HG03039 (cell line): ENCODE measurements around the gene DENND1C.

ENCODE experiments used
- ATAC-seq: cut with Tn5 transposase; IDR thresholded peaks from one replicate; pipeline ENCODE4 v1.9.1; 2021; ENCODE audit warnings: mild to moderate bottlenecking, moderate library complexity; ENCODE audit not compliant: unreplicated experiment

Gene DENND1C

DNA sequence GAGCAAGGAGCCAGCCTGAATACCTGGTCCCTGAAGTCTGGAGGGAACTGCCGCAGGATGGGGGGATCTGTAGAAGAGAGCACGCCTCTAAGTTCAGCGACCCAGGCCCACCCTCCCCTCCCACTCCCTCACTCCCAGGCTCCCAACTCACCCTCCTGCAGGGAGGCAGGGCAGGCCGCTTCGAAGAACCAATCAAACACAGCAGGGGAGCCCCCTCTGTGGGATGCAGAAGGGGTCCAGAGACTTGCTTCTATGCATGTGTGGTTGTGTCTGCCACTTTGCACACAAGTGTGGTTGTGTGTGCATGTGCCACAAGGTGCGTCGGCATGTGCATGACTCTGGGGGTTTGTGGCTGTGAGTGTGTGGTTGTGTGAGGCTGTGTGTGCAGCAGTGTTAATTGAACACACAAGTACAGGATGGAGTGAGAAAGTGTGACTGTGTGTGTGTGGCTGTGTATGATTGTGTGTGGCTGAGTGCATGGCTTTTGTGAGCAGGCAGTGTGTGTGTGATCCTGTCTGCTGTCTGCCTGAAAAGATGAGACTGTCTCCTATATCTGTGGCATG, 1.7 kb downstream of the DENND1C start:
- no peak for ATAC-seq

DNA sequence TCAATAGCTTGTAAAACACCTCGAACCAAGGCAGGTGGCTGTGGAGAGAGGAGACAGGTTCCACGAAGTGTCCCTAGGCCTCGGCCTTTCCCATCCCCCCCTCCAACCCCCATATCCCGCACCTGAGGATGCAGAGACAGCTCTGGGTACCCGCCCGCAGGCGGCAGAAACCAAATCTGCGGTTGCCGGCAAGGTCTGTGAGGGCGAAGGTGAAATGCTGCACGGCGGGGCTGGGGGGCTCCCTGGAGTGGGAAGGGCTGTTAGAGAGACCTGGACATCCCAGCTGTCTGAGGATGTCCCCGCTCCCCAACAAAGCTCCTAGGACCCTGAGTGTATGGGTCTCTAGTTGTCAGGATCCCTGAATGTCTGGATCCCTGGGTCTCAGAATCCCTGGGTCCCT, 2.8 kb downstream of the DENND1C start:
- ATAC-seq: no peak

DNA sequence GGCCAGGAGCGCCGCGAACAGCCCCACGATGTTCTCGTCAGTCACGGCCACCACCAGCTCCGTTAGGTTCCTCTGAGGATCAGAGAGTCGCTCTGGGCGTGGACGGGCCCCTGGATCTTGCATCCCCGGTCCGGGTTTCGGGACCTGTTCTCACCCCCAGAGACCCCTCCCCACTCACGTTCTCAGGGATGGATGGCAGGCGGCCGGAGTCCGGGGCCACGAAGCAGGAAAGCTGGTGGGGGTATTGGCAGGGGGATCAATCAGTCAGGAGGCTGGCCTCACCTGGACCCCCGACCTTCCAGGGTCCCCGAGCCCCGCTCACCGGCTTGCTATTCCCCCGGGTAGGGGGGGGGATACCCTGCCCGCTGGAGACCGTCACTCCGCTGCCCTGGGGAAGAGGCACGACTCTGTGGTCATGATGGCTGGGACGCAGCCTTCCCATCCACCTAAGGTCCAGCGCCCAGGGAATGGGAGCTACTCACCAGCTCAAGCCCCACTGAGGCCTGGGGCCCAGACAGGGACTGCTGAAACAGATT, 4.6 kb downstream of the DENND1C start:
- no peak for ATAC-seq

DNA sequence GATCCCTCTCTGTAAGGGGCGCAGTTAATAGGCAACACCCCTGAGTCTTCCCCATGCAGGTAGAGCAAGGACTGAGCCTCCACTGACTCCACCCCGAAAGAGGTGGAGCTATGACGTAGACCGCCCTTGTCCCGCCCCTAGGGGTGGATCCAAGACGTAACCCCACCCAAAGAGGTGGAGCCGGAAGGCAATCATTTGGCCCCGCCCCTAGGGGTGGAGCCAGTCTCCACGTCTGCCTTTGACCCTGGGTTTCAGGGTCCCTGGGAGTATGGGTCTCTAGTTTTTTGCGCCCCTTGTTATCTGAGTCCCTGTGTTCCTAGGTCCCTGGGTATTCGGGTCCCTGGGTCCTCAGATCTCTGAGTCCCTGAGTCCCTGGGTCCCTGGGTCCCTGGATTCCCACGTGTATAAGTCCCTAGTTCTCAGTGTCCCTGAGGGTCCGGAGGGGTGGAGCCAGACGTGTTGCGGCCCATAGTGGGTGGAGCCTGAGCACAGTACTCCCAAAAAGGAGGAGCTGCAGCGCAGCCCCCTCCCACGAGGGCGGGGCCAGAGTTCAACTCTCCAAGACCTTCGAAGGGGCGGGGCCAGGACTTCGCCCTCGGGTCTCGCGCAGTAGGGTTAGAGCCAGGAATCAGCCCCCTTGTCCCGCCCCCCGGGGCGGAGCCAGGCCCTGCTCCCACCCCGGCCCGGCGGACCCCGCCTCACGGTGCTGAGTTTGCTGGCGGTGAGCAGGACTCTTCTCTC, 5.3 kb downstream of the DENND1C start:
- no peak for ATAC-seq

DNA sequence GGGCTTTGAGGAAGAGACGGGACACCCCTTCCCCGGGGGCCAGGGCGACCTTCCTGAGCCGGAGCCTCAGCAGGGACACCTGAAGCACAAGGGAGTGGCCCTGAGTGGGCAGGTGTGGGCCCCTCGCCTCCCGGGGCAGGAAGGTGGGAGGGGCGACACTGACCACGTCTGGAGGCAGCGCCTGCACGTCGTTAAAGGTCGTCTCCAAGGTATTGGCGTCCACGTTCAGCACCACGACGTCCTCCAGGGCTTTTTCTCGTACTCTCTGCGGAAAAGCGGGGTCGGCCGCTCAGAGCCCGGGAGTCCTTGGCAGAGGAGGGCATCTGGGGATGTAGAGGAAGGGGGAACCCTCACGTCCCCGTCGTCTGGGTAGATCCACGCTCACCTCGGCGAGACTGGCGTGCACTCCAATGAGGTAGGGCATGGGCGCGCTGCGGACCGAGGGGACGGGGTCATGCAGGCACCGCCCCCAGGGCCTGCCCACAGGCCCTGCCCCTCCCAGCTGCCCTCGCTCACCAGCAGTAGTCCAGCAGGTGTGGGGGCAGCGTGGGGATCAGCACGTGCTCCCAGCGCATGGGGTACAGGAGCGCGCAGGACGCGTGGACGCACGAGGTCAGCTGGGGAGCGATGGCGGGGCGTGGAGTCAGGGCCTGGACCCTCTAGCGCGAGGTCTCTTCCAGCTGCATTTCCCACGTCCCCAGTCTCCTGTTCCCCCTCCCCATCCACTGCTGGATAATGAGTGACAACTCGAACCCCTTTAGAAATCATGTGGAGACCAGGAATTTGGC, 6.1 kb downstream of the DENND1C start:
- no peak for ATAC-seq

DNA sequence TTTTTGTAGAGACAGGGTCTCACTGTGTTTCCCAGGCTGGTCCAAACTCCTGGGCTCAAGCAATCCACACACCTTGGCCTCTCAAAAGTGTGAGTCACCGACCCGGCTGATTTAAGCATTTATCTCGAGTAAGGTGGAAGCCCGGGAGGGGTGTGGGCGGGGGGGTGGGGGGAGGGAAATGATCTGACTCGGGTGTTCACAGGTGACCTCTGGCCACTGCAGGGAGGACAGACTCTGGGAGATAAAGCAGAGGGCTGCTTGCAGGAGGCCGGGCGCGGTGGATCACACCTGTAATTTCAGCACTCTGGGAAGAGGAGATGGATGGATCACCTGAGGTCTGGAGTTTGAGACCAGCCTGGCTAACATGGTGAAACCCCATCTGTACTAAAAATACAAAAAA, 7.9 kb downstream of the DENND1C start:
- no peak for ATAC-seq

DNA sequence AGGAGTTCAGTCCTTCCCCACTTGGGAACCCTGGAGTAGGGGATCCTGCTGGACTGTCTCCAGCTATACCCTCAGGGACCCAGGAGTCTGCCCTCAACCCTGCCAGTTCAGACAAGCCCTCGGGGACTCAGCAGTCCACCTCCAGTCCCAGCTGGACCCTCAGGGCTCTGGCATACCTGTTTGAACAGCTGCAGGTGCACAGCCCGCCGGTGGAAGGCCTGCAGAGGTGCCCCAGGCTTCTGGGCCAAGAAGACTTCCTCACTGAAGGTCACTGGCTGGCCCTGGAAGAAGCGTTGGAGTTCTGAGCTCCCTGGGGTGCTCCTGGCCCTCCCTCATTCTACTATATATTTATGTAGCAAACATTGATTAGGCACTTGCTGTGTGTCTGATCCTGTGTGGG, 8.9 kb downstream of the DENND1C start:
- no peak for ATAC-seq

DNA sequence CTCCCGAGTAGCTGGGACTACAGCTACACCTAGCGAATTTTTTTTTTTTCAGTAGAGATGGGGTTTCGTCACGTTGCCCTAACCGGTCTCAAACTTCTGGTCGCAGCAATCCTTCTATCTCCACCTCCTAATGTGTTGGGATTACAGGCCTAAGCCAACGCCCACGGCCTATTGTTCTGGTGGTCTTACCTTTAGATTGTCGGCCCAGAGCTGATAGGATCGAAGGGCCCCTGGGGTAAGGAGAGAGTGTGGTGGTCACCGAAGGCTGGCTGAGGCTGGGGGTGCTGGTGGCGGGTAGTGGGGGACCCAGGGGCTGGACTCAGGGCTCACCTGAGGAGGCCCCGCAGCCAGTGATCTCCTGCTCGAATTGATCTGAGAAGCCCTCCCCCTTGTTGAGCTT, 10.5 kb downstream of the DENND1C start:
- ATAC-seq: no peak

DNA sequence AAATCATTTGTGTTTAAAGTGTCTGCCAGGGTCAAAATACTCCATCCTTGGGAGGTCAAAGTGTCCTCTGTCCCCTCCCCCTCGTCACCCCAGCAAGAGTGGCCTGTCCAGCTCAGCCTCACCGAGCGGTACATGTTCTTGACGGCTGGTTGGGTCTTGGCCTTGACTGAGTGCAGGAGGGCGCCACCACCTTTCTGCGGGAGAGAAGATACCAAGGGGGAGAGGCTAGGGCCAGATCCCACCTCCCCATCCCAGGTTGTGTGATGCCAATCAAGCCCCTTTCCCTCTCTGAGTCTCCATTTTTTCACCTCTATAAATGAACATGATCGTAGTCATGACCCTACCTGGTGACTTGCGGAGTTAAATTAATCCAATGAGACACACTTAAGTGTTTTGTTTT, 11.4 kb downstream of the DENND1C start:
- no peak for ATAC-seq

DNA sequence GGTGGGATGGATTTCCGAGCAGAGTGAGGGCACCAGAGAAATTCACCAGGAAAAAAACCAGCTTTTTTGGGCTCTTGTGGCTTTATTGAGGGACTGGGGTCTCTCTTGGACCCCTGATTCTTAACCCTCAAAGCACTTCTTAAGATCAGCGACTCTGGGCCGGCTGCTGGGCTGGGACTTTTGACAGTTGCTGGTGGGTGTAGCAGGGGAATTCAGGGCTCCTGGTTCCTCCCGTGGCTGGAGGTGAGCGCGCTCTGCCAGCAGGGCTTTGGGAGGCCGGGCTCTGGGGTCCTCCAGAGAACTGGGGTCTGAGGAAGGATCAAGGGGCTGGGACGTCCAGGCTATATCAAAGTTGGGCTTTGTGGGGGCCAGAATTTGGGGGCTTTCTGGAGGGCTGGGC, 14.2 kb downstream of the DENND1C start:
- ATAC-seq: no peak

DNA sequence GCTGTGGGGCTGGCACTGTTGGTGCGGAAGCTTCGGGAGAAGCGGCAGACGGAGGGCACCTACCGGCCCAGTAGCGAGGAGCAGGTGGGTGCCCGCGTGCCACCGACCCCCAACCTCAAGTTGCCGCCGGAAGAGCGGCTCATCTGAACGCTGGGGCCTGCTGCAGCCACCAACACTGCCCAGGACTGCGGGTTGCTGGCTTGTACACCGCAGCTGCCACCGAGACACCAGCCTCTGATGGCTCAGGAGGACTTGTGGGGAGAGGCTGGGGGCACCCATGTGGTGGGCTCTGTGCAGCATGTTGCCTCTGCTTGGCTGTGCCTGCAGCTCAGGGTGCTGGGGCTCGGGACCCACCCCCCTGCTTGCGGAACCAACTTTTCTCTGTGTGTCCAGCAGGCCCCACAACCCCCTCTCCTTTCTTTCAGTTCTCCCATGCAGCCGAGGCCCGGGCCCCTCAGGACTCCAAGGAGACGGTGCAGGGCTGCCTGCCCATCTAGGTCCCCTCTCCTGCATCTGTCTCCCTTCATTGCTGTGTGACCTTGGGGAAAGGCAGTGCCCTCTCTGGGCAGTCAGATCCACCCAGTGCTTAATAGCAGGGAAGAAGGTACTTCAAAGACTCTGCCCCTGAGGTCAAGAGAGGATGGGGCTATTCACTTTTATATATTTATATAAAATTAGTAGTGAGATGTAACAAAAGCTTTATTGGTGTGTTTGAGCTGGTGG, 14.9 kb downstream of the DENND1C start:
- no peak for ATAC-seq

DNA sequence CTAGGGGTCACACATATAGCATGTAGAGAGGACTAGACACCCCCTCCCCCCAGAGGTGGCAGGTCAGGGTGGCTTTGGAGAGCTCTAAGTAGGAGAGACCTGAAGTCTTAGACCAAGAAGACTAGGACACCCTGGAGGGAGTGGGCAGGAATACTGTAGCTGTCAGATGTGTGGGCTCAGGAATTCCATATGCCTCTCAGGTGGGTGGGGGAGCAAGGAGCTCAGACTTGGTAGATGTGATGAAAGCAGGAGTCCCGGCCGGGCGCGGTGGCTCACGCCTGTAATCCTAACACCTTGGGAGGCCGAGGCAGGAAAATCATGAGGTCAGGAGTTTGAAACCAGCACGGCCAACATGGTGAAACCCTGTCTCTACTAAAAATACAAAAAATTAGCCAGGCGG, 15.9 kb downstream of the DENND1C start:
- ATAC-seq: no peak

DNA sequence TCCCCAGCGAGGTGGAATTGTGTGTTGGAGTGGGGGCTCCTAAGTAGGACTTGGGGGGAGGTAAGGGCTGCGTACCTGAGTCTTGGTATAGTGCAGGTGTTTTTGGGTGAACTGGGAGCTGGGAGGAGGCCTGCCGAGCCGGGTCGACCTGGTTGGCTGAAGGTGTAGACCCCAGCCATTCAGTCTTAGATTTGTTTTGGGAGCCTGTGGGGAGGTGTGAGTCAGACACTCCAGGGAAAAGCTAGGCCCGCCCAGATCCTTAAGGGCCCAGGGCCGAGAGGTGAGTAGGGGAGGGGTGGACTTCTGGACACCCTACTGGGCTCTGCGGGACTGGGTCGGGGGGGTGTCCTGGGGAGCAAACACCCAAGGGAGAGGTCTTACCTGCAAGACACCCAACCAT, 16.6 kb downstream of the DENND1C start:
- no peak for ATAC-seq

DNA sequence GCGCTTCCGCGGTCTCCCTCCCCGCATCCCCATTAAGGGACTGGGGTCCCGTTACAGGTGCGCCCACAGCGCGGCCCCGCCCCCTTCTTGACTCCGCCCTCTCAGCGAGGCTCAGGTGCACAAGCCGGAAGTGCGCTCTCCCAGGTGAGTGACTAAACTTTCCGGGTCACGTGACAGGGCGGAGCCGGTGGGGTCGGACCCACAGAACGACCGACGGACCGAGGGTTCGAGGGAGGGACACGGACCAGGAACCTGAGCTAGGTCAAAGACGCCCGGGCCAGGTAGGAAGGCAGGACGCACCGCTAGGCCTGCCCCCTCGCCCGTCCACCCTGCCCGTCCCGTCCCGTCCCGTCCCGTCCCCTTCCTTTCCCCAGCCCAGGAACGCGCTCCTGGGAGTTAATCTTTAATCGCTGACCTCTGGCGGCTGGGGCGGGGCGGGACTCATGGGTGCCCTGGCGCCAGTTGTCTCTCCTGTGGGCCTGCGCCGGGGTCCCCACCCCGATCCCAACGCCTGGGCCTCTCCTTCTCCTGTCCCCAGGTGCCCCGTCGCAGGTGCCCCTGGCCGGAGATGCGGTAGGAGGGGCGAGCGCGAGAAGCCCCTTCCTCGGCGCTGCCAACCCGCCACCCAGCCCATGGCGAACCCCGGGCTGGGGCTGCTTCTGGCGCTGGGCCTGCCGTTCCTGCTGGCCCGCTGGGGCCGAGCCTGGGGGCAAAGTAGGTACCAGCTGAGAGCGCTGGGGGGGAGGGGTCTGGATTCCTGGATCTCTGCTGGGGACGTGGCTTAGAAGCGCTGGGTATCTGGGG, 17.3 kb downstream of the DENND1C start, which contains the start of gene CRB3:
Gene CRB3, plus strand, starts transcription at position 202 of the 804 bp plus-strand sequence. Its CDS starts 431 bp downstream, at position 633.
- ATAC-seq: no peak

DNA sequence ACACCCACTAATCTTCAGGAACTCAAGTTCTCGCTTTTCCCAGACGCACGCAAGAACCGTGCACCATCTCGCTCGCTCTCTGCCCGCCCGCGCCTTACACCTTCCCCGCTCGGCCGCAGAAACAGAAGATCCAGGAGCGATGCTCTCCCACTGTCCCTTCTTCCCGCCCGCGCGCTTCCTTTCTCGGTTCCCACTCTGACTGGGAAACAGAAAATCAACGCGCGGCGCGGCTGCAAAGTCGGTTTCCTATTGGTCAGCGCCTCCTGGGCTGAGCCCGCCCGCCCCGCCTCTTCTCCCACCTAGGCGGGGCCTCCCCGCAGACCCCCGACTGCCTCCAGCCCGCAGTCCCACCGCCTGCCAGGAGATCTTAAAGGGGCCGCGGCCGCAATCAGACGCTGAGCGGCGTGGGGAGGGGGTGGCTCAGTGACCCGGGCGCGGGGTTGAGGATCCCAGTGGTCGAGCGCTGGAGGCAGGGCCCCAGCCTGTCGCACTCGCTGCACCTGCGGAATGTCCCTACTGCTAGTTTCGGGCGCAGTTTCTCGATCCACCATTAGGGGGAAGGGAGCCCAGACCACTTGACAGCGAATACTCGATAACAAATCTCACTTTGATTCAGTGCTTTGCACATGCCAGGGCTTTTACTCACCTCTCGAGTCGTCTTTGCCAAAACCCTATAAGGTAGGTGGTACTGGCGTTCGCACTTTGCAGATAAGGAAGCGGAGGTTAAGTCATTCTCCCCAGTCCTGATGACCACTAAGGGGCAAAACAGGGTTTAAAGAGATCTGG, 21.3 kb downstream of the DENND1C start:
- peak; percentile 70 for ATAC-seq

DNA sequence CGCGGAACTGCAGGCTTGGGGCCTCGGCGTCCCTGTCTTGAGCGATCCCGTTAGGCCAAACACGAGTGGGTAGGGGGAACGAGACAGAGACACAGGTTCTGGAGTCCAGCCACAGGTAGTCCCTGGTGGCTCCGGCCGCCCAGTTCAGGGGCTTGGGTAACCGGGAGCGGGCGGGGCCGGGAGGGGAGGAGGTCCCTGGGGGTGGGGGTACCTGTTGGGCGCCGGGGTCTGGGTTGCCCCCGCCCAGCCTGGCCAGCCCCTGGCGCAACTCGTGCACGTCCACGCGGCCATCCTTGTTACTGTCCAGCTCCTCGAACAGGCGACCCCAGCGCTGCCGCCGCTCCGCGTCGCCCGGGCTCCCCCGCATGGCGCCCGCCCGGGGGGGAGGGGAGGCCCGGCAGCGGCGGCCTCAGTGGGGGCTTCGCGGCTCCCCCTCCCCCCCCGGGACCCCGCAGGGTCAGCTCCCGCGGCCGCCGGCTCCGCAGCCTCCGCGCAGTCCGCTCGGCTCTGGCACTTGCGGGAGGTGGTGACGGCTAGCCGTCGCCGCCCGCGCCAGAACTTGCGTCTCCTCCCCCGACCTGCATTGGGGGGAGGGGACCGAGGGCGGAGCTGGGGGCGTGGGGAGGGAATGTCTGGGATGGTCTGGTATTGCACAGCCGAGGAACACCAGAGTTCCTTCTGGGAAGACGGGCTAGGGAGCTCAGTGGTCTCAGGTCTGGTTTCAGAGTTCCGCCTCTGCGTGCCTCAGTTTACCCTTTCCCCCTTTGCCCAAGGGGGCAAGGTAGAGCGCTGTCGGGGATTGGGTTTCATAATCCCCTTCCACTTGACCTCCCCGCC, 22.1 kb downstream of the DENND1C start, which contains the start of gene SLC25A23:
Gene SLC25A23, minus strand, starts transcription at position 531 of the 837 bp plus-strand sequence. Its CDS starts 164 bp downstream, at position 367.
- peak; percentile 19 for ATAC-seq

DNA sequence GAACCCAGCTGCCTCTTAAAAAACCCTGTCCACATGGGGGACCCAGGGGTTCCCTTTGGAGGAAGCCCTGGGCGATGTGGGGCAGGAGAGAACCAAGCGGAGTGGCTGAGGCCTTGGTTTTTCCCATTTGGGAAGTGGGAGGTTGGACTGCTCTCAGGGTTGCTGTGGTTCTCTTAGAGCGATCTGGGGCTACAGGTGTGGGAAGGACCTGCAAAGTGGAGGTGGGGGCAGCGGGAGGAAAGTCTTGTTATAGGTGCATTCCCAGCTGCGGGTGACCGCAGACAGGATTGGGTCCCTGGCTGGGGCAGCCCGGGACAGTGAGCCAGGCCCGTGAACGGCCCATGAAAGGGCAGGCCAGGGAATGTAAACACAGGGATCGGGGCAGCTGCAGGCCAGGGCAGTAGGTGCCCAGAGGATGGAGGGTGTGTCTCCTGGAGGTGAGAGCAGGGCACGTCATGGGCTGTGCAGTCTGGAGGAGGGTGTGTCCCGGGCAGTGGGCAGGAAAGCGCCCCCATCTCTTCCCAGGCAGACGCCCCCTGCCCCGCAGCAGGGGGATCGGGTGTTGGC, 22.8 kb downstream of the DENND1C start:
- no peak for ATAC-seq
